ENCODE measurements around the gene DGCR8. TPM values are rescaled to one million over a fixed set of nuclear protein-coding genes. Genes with fewer than 3 reads are reported as not detected.

The DGCR8 gene
- polyA plus RNA-seq, 1 donor, result 36.5 TPM

- no CpG with 5 or more reads among the region's 12 CpGs for WGBS (ENCODE audit: insufficient coverage, low lambda C conversion rate)
- Histone ChIP-seq H3K4me3 (ENCODE audit: low read length) (no peak overlapping the region), H3K27ac (ENCODE audit: low read length) (no peak overlapping the region), H3K4me1 (ENCODE audit: control insufficient read depth, insufficient read depth, low read length) (no peaks in the 10 kb centered on the region), H3K27me3 (ENCODE audit: control insufficient read depth, insufficient read depth, low read length) (no peaks in the 10 kb centered on the region), H3K9me3 (ENCODE audit: control insufficient read depth, low read depth, low read length) (no peaks in the 10 kb centered on the region), H3K36me3 (ENCODE audit: control insufficient read depth, insufficient read depth, low read length) (peaks cover 79% of the 10 kb centered on the region)
- no peak for DNase-seq
Measured at GRCh38 chr22:20102203-20102780, 22.3 kb downstream of the DGCR8 start.

GRCh38 chr22:20105456-20106204 is 25.6 kb downstream of the DGCR8 start:
- Histone ChIP-seq H3K9me3 (ENCODE audit: control insufficient read depth, low read depth, low read length) (peaks cover 3% of the 10 kb centered on the region), H3K4me3 (ENCODE audit: low read length) (no peak overlapping the region), H3K27ac (ENCODE audit: low read length) (no peak overlapping the region), H3K27me3 (ENCODE audit: control insufficient read depth, insufficient read depth, low read length) (no peaks in the 10 kb centered on the region), H3K36me3 (ENCODE audit: control insufficient read depth, insufficient read depth, low read length) (peaks cover 86% of the 10 kb centered on the region), H3K4me1 (ENCODE audit: control insufficient read depth, insufficient read depth, low read length) (no peaks in the 10 kb centered on the region)
- WGBS (ENCODE audit: insufficient coverage, low lambda C conversion rate), result no CpG with 5 or more reads among the region's 7 CpGs
- no peak for DNase-seq

- H3K4me1 ChIP-seq (ENCODE audit: control insufficient read depth, insufficient read depth, low read length), result no peaks in the 10 kb centered on the region
- no peaks in the 10 kb centered on the region for H3K27me3 ChIP-seq (ENCODE audit: control insufficient read depth, insufficient read depth, low read length)
- H3K4me3 ChIP-seq (ENCODE audit: low read length), result no peak overlapping the region
- no peak for DNase-seq
- H3K9me3 ChIP-seq (ENCODE audit: control insufficient read depth, low read depth, low read length), result peaks cover 3% of the 10 kb centered on the region
- H3K27ac ChIP-seq (ENCODE audit: low read length), result no peak overlapping the region
- no CpG with 5 or more reads among the region's 20 CpGs for WGBS (ENCODE audit: insufficient coverage, low lambda C conversion rate)
- peaks cover 87% of the 10 kb centered on the region for H3K36me3 ChIP-seq (ENCODE audit: control insufficient read depth, insufficient read depth, low read length)
Measured at GRCh38 chr22:20106205-20106848, 26.3 kb downstream of the DGCR8 start.

- H3K27me3 ChIP-seq (ENCODE audit: control insufficient read depth, insufficient read depth, low read length), result no peaks in the 10 kb centered on the region
- H3K4me1 ChIP-seq (ENCODE audit: control insufficient read depth, insufficient read depth, low read length), result no peaks in the 10 kb centered on the region
- no peak for DNase-seq
- no peak overlapping the region for H3K4me3 ChIP-seq (ENCODE audit: low read length)
- peaks cover 88% of the 10 kb centered on the region for H3K36me3 ChIP-seq (ENCODE audit: control insufficient read depth, insufficient read depth, low read length)
- peaks cover 3% of the 10 kb centered on the region for H3K9me3 ChIP-seq (ENCODE audit: control insufficient read depth, low read depth, low read length)
- no peak overlapping the region for H3K27ac ChIP-seq (ENCODE audit: low read length)
- no CpG with 5 or more reads among the region's 10 CpGs for WGBS (ENCODE audit: insufficient coverage, low lambda C conversion rate)
Measured at GRCh38 chr22:20106849-20107237, 26.8 kb downstream of the DGCR8 start.

GRCh38 chr22:20107471-20107901 is 27.4 kb downstream of the DGCR8 start:
- Histone ChIP-seq H3K36me3 (ENCODE audit: control insufficient read depth, insufficient read depth, low read length) (peaks cover 90% of the 10 kb centered on the region), H3K4me1 (ENCODE audit: control insufficient read depth, insufficient read depth, low read length) (no peaks in the 10 kb centered on the region)

GRCh38 chr22:20107951-20108756 is 28.1 kb downstream of the DGCR8 start:
- peaks cover 3% of the 10 kb centered on the region for H3K9me3 ChIP-seq (ENCODE audit: control insufficient read depth, low read depth, low read length)
- WGBS (ENCODE audit: insufficient coverage, low lambda C conversion rate), result no CpG with 5 or more reads among the region's 13 CpGs
- H3K27ac ChIP-seq (ENCODE audit: low read length), result no peak overlapping the region
- H3K4me3 ChIP-seq (ENCODE audit: low read length), result no peak overlapping the region
- H3K4me1 ChIP-seq (ENCODE audit: control insufficient read depth, insufficient read depth, low read length), result no peaks in the 10 kb centered on the region
- no peaks in the 10 kb centered on the region for H3K27me3 ChIP-seq (ENCODE audit: control insufficient read depth, insufficient read depth, low read length)
- peaks cover 93% of the 10 kb centered on the region for H3K36me3 ChIP-seq (ENCODE audit: control insufficient read depth, insufficient read depth, low read length)
- no peak for DNase-seq

More at GRCh38 chr22:20107471-20107901, 27.4 kb downstream of the DGCR8 start:
- Histone ChIP-seq H3K27ac (ENCODE audit: low read length) (no peak overlapping the region), H3K4me3 (ENCODE audit: low read length) (no peak overlapping the region), H3K9me3 (ENCODE audit: control insufficient read depth, low read depth, low read length) (peaks cover 3% of the 10 kb centered on the region), H3K27me3 (ENCODE audit: control insufficient read depth, insufficient read depth, low read length) (no peaks in the 10 kb centered on the region)
- DNase-seq, result no peak
- no CpG with 5 or more reads among the region's 7 CpGs for WGBS (ENCODE audit: insufficient coverage, low lambda C conversion rate)

GRCh38 chr22:20108757-20109230 is 28.8 kb downstream of the DGCR8 start:
- Histone ChIP-seq H3K4me1 (ENCODE audit: control insufficient read depth, insufficient read depth, low read length) (no peaks in the 10 kb centered on the region), H3K27ac (ENCODE audit: low read length) (no peak overlapping the region), H3K36me3 (ENCODE audit: control insufficient read depth, insufficient read depth, low read length) (peaks cover 94% of the 10 kb centered on the region), H3K4me3 (ENCODE audit: low read length) (no peak overlapping the region), H3K27me3 (ENCODE audit: control insufficient read depth, insufficient read depth, low read length) (no peaks in the 10 kb centered on the region), H3K9me3 (ENCODE audit: control insufficient read depth, low read depth, low read length) (peaks cover 3% of the 10 kb centered on the region)
- no peak for DNase-seq
- WGBS (ENCODE audit: insufficient coverage, low lambda C conversion rate), result no CpG with 5 or more reads among the region's 12 CpGs

GRCh38 chr22:20109411-20110358 is 29.6 kb downstream of the DGCR8 start:
- Histone ChIP-seq H3K9me3 (ENCODE audit: control insufficient read depth, low read depth, low read length) (peaks cover 3% of the 10 kb centered on the region), H3K27me3 (ENCODE audit: control insufficient read depth, insufficient read depth, low read length) (no peaks in the 10 kb centered on the region), H3K4me3 (ENCODE audit: low read length) (no peak overlapping the region), H3K36me3 (ENCODE audit: control insufficient read depth, insufficient read depth, low read length) (peaks cover 96% of the 10 kb centered on the region), H3K4me1 (ENCODE audit: control insufficient read depth, insufficient read depth, low read length) (no peaks in the 10 kb centered on the region), H3K27ac (ENCODE audit: low read length) (no peak overlapping the region)
- no peak for DNase-seq
- no CpG with 5 or more reads among the region's 23 CpGs for WGBS (ENCODE audit: insufficient coverage, low lambda C conversion rate)

GRCh38 chr22:20110359-20110985 is 30.4 kb downstream of the DGCR8 start:
- Histone ChIP-seq H3K4me3 (ENCODE audit: low read length) (no peak overlapping the region), H3K27me3 (ENCODE audit: control insufficient read depth, insufficient read depth, low read length) (no peaks in the 10 kb centered on the region), H3K36me3 (ENCODE audit: control insufficient read depth, insufficient read depth, low read length) (peaks cover 95% of the 10 kb centered on the region), H3K4me1 (ENCODE audit: control insufficient read depth, insufficient read depth, low read length) (no peaks in the 10 kb centered on the region), H3K9me3 (ENCODE audit: control insufficient read depth, low read depth, low read length) (peaks cover 3% of the 10 kb centered on the region), H3K27ac (ENCODE audit: low read length) (no peak overlapping the region)
- no peak for DNase-seq
- WGBS (ENCODE audit: insufficient coverage, low lambda C conversion rate), result 100% methylated on average over 3 of the region's 9 CpGs

All from large intestine (tissue), 3 donors.